ENCODE measurements around the gene TRIM40. TPM values are rescaled to one million over a fixed set of nuclear protein-coding genes. Genes with fewer than 3 reads are reported as not detected.

TRIM40 gene
- total and polyA plus RNA-seq, 8 donors: not detected

GRCh38 chr6:30155520-30156261, 19.8 kb downstream of the TRIM40 start:
- peak in 1 of 4 donors; percentile 12 for ATAC-seq
- no peak overlapping the region for H3K27ac ChIP-seq
- 81 to 82% methylated on average over 2 of the region's 2 CpGs for WGBS, 2 donors

GRCh38 chr6:30156262-30156599, 20.3 kb downstream of the TRIM40 start:
- DNase-seq (peak in 3 of 6 donors; percentile 36 to 67 (median 40)), FAIRE-seq (no peak)

More at GRCh38 chr6:30155520-30156261, 19.8 kb downstream of the TRIM40 start:
- DNase-seq: no peak
- FAIRE-seq: no peak
- no peaks in the 10 kb centered on the region for H3K27me3 ChIP-seq
- H3K9me3 ChIP-seq: no peaks in the 10 kb centered on the region
- no peak for TF ChIP-seq CTCF (IDR thresholded peaks at IDR 0.05)
- intact Hi-C loops (cut with DNase I): no loop called here
- H3K4me3 ChIP-seq: no peak overlapping the region
- peaks cover 0 to 5% (median 0%) of the 10 kb centered on the region in 3 donors for H3K4me1 ChIP-seq
- H3K36me3 ChIP-seq: no peaks in the 10 kb centered on the region

GRCh38 chr6:30156774-30157173, 20.8 kb downstream of the TRIM40 start:
- Histone ChIP-seq H3K27ac (no peak overlapping the region), H3K4me1 (peaks cover 0 to 5% (median 0%) of the 10 kb centered on the region in 3 donors)
- FAIRE-seq: no peak

More at GRCh38 chr6:30156262-30156599, 20.3 kb downstream of the TRIM40 start:
- peak; percentile 71 to 87 (median 82) for ATAC-seq
- intact Hi-C loops (cut with DNase I): no loop called here
- peaks cover 0 to 5% (median 0%) of the 10 kb centered on the region in 3 donors for H3K4me1 ChIP-seq
- no peak for TF ChIP-seq CTCF (IDR thresholded peaks at IDR 0.05)
- no peaks in the 10 kb centered on the region for H3K9me3 ChIP-seq
- no peaks in the 10 kb centered on the region for H3K27me3 ChIP-seq
- 14 to 35% methylated on average over 4 of the region's 4 CpGs for whole genome bisulfite sequencing, 2 donors
- H3K4me3 ChIP-seq: no peak overlapping the region
- H3K27ac ChIP-seq: no peak overlapping the region
- no peaks in the 10 kb centered on the region for H3K36me3 ChIP-seq

GRCh38 chr6:30157581-30157980, 21.6 kb downstream of the TRIM40 start:
- H3K9me3 ChIP-seq: no peaks in the 10 kb centered on the region
- ATAC-seq (no peak), DNase-seq (no peak), FAIRE-seq (no peak)
- no peaks in the 10 kb centered on the region for H3K27me3 ChIP-seq
- TF ChIP-seq CTCF (IDR thresholded peaks at IDR 0.05): no peak
- intact Hi-C loops (cut with DNase I): no loop called here
- peaks cover 0 to 5% (median 0%) of the 10 kb centered on the region in 3 donors for H3K4me1 ChIP-seq
- no peaks in the 10 kb centered on the region for H3K36me3 ChIP-seq
- H3K27ac ChIP-seq: no peak overlapping the region
- H3K4me3 ChIP-seq: no peak overlapping the region

More at GRCh38 chr6:30156774-30157173, 20.8 kb downstream of the TRIM40 start:
- H3K4me3 ChIP-seq: no peak overlapping the region
- DNase-seq (no peak), ATAC-seq (no peak)
- H3K27me3 ChIP-seq: no peaks in the 10 kb centered on the region
- no peaks in the 10 kb centered on the region for H3K9me3 ChIP-seq
- no peak for TF ChIP-seq CTCF (IDR thresholded peaks at IDR 0.05)
- no peaks in the 10 kb centered on the region for H3K36me3 ChIP-seq
- 76 to 79% methylated on average over 9 of the region's 9 CpGs for WGBS, 2 donors
- intact Hi-C loops (cut with DNase I): no loop called here

GRCh38 chr6:30157999-30158398, 22.1 kb downstream of the TRIM40 start:
- DNase-seq: no peak
- ATAC-seq: no peak
- TF ChIP-seq CTCF (IDR thresholded peaks at IDR 0.05): no peak
- Histone ChIP-seq H3K4me1 (peaks cover 0 to 5% (median 0%) of the 10 kb centered on the region in 3 donors), H3K4me3 (no peak overlapping the region), H3K36me3 (no peaks in the 10 kb centered on the region), H3K9me3 (no peaks in the 10 kb centered on the region), H3K27me3 (no peaks in the 10 kb centered on the region), H3K27ac (no peak overlapping the region)
- intact Hi-C loops (cut with DNase I): no loop called here
- FAIRE-seq: no peak
- 67 to 75% methylated on average over 2 of the region's 2 CpGs for WGBS, 2 donors

All from pancreas (tissue), 10 donors.